Thyroid gland (tissue), 4 donors: ENCODE results near the gene EPHA3.

Source experiments
- POLR2A ChIP-seq, 2 donors: fragments of 450-650 bp; IDR thresholded peaks; one replicate each; pipeline ENCODE4 v1.6.1; 2017; ENCODE audit warnings: antibody characterized with exemption in 2 of 2, mild to moderate bottlenecking in 2 of 2, moderate library complexity in 1 of 2
- TF ChIP-seq, protein P1 (sequence below), 6 experiments: fragments of 200-600 bp in 3 of 6; fragments of 450-650 bp in 3 of 6; sonication (generic) in 3 of 6; IDR thresholded peaks; one replicate each; pipeline ENCODE4 v1.5.1; 2016 to 2019; ENCODE audit warnings: antibody characterized with exemption in 6 of 6, mild to moderate bottlenecking in 2 of 6, inconsistent platforms in 1 of 6, moderate library complexity in 1 of 6

DNA sequence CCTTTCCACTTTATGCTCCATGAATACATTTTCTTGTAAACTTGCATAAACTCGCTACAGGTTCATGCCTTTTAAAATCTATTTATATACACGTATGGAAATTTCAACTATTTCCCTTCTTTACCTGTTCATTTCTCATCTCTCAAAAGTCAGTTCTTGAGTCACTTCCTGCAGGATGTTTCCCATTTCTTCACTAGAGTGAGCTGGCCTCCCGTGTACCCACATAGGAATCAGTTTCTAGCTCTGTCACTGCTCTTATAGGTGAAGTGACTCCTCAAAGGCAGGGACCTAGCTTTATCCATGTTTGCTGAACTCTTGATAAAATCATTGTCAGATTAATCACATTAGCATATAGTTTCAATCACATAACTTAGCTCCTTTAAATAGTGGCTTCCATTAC, 259.7 kb downstream of the EPHA3 start:
- TF ChIP-seq, protein P1, sequence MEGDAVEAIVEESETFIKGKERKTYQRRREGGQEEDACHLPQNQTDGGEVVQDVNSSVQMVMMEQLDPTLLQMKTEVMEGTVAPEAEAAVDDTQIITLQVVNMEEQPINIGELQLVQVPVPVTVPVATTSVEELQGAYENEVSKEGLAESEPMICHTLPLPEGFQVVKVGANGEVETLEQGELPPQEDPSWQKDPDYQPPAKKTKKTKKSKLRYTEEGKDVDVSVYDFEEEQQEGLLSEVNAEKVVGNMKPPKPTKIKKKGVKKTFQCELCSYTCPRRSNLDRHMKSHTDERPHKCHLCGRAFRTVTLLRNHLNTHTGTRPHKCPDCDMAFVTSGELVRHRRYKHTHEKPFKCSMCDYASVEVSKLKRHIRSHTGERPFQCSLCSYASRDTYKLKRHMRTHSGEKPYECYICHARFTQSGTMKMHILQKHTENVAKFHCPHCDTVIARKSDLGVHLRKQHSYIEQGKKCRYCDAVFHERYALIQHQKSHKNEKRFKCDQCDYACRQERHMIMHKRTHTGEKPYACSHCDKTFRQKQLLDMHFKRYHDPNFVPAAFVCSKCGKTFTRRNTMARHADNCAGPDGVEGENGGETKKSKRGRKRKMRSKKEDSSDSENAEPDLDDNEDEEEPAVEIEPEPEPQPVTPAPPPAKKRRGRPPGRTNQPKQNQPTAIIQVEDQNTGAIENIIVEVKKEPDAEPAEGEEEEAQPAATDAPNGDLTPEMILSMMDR (IDR thresholded peaks at IDR 0.05), result no peak
- TF ChIP-seq POLR2A (IDR thresholded peaks at IDR 0.05), result no peak
